IMR-90 (cell line): ENCODE measurements around the gene STAT1. TPM values are rescaled to one million over a fixed set of nuclear protein-coding genes. Genes with fewer than 3 reads are reported as not detected.

Experiments
- ATAC-seq: fragments of 200-7000 bp; cut with Tn5 transposase; 2 replicates; pipeline ENCODE4 v1.9.1; 2020; ENCODE audit warnings: low read depth, mild to moderate bottlenecking, moderate library complexity
- BruUV-seq: library from RNA; stranded (reverse); fragments of 400-500 nt; replicated peaks from 2 replicates; lab custom pipeline; 2021; lab: Mats Ljungman, UMichigan
- CTCF ChIA-PET: fragments of 300-600 bp; formaldehyde crosslinking; extraction: SDS; loops from one replicate; lab custom pipeline; 2021; ENCODE audit warnings: antibody characterized with exemption; lab: Yijun Ruan, JAX
- POLR2A ChIA-PET: fragments of 300-600 bp; sonication (Branson Sonifier 250); formaldehyde crosslinking; loops from one replicate; lab custom pipeline; 2022; ENCODE audit warnings: antibody characterized with exemption; ENCODE audit not compliant: unreplicated experiment; lab: Charles Lee
- DNase-seq: peaks from one replicate; pipeline ENCODE4 v3.0.0; 2013
- H2AFZ ChIP-seq: replicated peaks from 2 replicates; pipeline ENCODE3; 2013; ENCODE audit warnings: low read length, mild to moderate bottlenecking; ENCODE audit not compliant: poor library complexity
- H2AK5ac ChIP-seq: 2 replicates; pipeline ENCODE4 v1.6.1; 2013; ENCODE audit warnings: low read depth, low read length, inconsistent platforms
- H2AK9ac ChIP-seq: replicated peaks from 2 replicates; pipeline ENCODE3; 2013; ENCODE audit warnings: mild to moderate bottlenecking, low read depth, low read length, moderate library complexity; ENCODE audit not compliant: poor library complexity
- H2BK120ac ChIP-seq: 2 replicates; pipeline ENCODE4 v1.6.1; 2013; ENCODE audit warnings: low read depth, low read length, inconsistent platforms
- H2BK15ac ChIP-seq: 3 replicates; pipeline ENCODE4 v1.6.1; 2013; ENCODE audit warnings: low read depth, low read length, inconsistent platforms
- H2BK20ac ChIP-seq: 2 replicates; pipeline ENCODE4 v1.6.1; 2013; ENCODE audit warnings: low read depth, mild to moderate bottlenecking, inconsistent platforms, low read length, moderate library complexity
- H2BK5ac ChIP-seq: 2 replicates; pipeline ENCODE4 v1.6.1; 2013; ENCODE audit warnings: mild to moderate bottlenecking, low read depth, low read length, inconsistent platforms; ENCODE audit not compliant: poor library complexity, severe bottlenecking
- H3K14ac ChIP-seq: replicated peaks from 2 replicates; pipeline ENCODE4 v1.6.1; 2013; ENCODE audit warnings: low read depth, low read length, inconsistent platforms
- H3K18ac ChIP-seq: 2 replicates; pipeline ENCODE4 v1.6.1; 2013; ENCODE audit warnings: low read depth, low read length, control low read depth
- H3K23ac ChIP-seq: 2 replicates; pipeline ENCODE4 v1.6.1; 2013; ENCODE audit warnings: low read depth, low read length, inconsistent platforms
- H3K27ac ChIP-seq: 2 replicates; pipeline ENCODE4 v1.5.1; 2013; ENCODE audit warnings: mild to moderate bottlenecking, control low read depth, low read length; ENCODE audit not compliant: insufficient read depth
- H3K27me3 ChIP-seq: 2 replicates; pipeline ENCODE4 v1.6.1; 2013; ENCODE audit warnings: low read length; ENCODE audit not compliant: control insufficient read depth, insufficient read depth
- H3K36me3 ChIP-seq: 2 replicates; pipeline ENCODE4 v1.6.1; 2013; ENCODE audit warnings: low read length, mixed read lengths; ENCODE audit not compliant: control insufficient read depth, insufficient read depth
- H3K4ac ChIP-seq: 2 replicates; pipeline ENCODE4 v1.6.1; 2013; ENCODE audit warnings: low read depth, low read length, inconsistent platforms
- H3K4me1 ChIP-seq: 2 replicates; pipeline ENCODE4 v1.6.1; 2013; ENCODE audit warnings: low read length, mixed read lengths; ENCODE audit not compliant: control insufficient read depth, insufficient read depth
- H3K4me2 ChIP-seq: 2 replicates; pipeline ENCODE4 v1.6.1; 2013; ENCODE audit warnings: low read depth, mild to moderate bottlenecking, control low read depth, low read length, moderate library complexity
- H3K4me3 ChIP-seq: 2 replicates; pipeline ENCODE4 v1.5.1; 2013; ENCODE audit warnings: low read depth, mild to moderate bottlenecking, control low read depth, low read length, moderate library complexity; ENCODE audit not compliant: insufficient read depth
- H3K56ac ChIP-seq: 2 replicates; pipeline ENCODE4 v1.6.1; 2013; ENCODE audit warnings: low read length, inconsistent platforms; ENCODE audit not compliant: insufficient read depth; ENCODE audit errors: extremely low read depth
- H3K79me1 ChIP-seq, 2 experiments: 2 replicates each; pipeline ENCODE4 v1.6.1; 2013; ENCODE audit warnings: low read length in 2 of 2, inconsistent platforms in 1 of 2, low read depth in 1 of 2
- H3K9ac ChIP-seq: 2 replicates; pipeline ENCODE4 v1.6.1; 2013; ENCODE audit warnings: low read depth, low read length, control low read depth
- H3K9me1 ChIP-seq: 2 replicates; pipeline ENCODE4 v1.6.1; 2013; ENCODE audit warnings: low read length, inconsistent platforms; ENCODE audit not compliant: insufficient read depth
- H3K9me3 ChIP-seq: 2 replicates; pipeline ENCODE4 v1.6.1; 2013; ENCODE audit warnings: low read length; ENCODE audit not compliant: control insufficient read depth, insufficient read depth
- H4K20me1 ChIP-seq: 2 replicates; pipeline ENCODE4 v1.6.1; 2013; ENCODE audit warnings: low read length, inconsistent platforms; ENCODE audit not compliant: insufficient read depth
- H4K5ac ChIP-seq: 2 replicates; pipeline ENCODE4 v1.6.1; 2013; ENCODE audit warnings: mild to moderate bottlenecking, low read depth, low read length, control low read depth
- H4K8ac ChIP-seq, 2 experiments: 2 replicates each; pipeline ENCODE4 v1.6.1; 2013; ENCODE audit warnings: low read depth in 2 of 2, low read length in 2 of 2, control low read depth in 1 of 2, inconsistent platforms in 1 of 2
- H4K91ac ChIP-seq: 2 replicates; pipeline ENCODE4 v1.6.1; 2013; ENCODE audit warnings: low read depth, low read length, inconsistent platforms; ENCODE audit not compliant: insufficient read depth
- BHLHE40 ChIP-seq: fragments of 150-350 bp; IDR thresholded peaks from 2 replicates; pipeline ENCODE4 v1.6.1; 2016; ENCODE audit warnings: mild to moderate bottlenecking, low read depth, low read length
- CEBPB ChIP-seq: IDR thresholded peaks from 2 replicates; pipeline ENCODE4 v1.6.1; 2012; ENCODE audit warnings: low read depth, low read length, improper control_type of control experiment
- CHD1 ChIP-seq: IDR thresholded peaks from 2 replicates; pipeline ENCODE4 v1.6.1; 2012; ENCODE audit warnings: low read depth, low read length, improper control_type of control experiment
- CTCF ChIP-seq: conservative IDR thresholded peaks from 2 replicates; pipeline ENCODE4 v1.5.1; 2012; ENCODE audit warnings: mild to moderate bottlenecking, low read depth, low read length, improper control_type of control experiment
- ELK1 ChIP-seq: fragments of 150-350 bp; IDR thresholded peaks from 2 replicates; pipeline ENCODE4 v1.6.1; 2016; ENCODE audit warnings: low read depth, mild to moderate bottlenecking, low read length, moderate library complexity, borderline replicate concordance
- FOS ChIP-seq: fragments of 150-350 bp; IDR thresholded peaks from 2 replicates; pipeline ENCODE4 v1.6.1; 2016; ENCODE audit warnings: low read depth, low read length
- MAFK ChIP-seq: IDR thresholded peaks from 2 replicates; pipeline ENCODE4 v1.6.1; 2012; ENCODE audit warnings: low read depth, low read length, improper control_type of control experiment
- MAZ ChIP-seq: IDR thresholded peaks from 2 replicates; pipeline ENCODE4 v1.6.1; 2012; ENCODE audit warnings: low read depth, mild to moderate bottlenecking, low read length, improper control_type of control experiment, moderate library complexity, borderline replicate concordance
- MXI1 ChIP-seq: IDR thresholded peaks from 2 replicates; pipeline ENCODE4 v1.6.1; 2012; ENCODE audit warnings: low read depth, mild to moderate bottlenecking, low read length, moderate library complexity, borderline replicate concordance
- NFE2L2 ChIP-seq: fragments of 150-350 bp; IDR thresholded peaks from 2 replicates; pipeline ENCODE4 v1.6.1; 2016; ENCODE audit warnings: low read depth, mild to moderate bottlenecking, low read length
- POLR2A ChIP-seq: IDR thresholded peaks from 2 replicates; pipeline ENCODE4 v1.6.1; 2012; ENCODE audit warnings: mild to moderate bottlenecking, low read depth, low read length
- RAD21 ChIP-seq: IDR thresholded peaks from 2 replicates; pipeline ENCODE4 v1.6.1; 2012; ENCODE audit warnings: low read length, improper control_type of control experiment
- RCOR1 ChIP-seq: IDR thresholded peaks from 2 replicates; pipeline ENCODE4 v1.6.1; 2012; ENCODE audit warnings: mild to moderate bottlenecking, low read length, improper control_type of control experiment; ENCODE audit not compliant: insufficient replicate concordance
- RFX5 ChIP-seq: IDR thresholded peaks from 2 replicates; pipeline ENCODE4 v1.8.0; 2012; ENCODE audit warnings: low read depth, mild to moderate bottlenecking, low read length, moderate library complexity
- SMC3 ChIP-seq: fragments of 150-350 bp; IDR thresholded peaks from 2 replicates; pipeline ENCODE4 v1.6.1; 2016; ENCODE audit warnings: low read depth, mild to moderate bottlenecking, antibody characterized with exemption, low read length, moderate library complexity
- USF2 ChIP-seq: fragments of 150-350 bp; IDR thresholded peaks from 2 replicates; pipeline ENCODE4 v1.6.1; 2017; ENCODE audit warnings: mild to moderate bottlenecking, antibody characterized with exemption, low read length, low read depth
- WGBS, 2 experiments: methylation state at CpG; one replicate each; pipeline versions ENCODE4 v1.1.5 to v1.1.7; 2013; ENCODE audit warnings: missing lambda C conversion rate in 2 of 2; ENCODE audit not compliant: insufficient read length in 1 of 2; ENCODE audit errors: extremely low coverage in 2 of 2; 5-methylcytosine and 5-hydroxymethylcytosine counted together
- dilution Hi-C: fragments of 300-500 bp; cut with HindIII; formaldehyde crosslinking; loops from one replicate; pipeline ENCODE4 v1.14.3; 2018; ENCODE audit warnings: low sequenced_read_pairs; ENCODE audit not compliant: unreplicated experiment
- in situ Hi-C: fragments of 300-500 bp; cut with MboI; formaldehyde crosslinking; loops from 3 replicates; pipeline ENCODE4 v1.14.3; 2019; ENCODE audit warnings: low sequenced_read_pairs, inconsistent platforms, mixed read lengths
- intact Hi-C: fragments of 100-400 bp; cut with micrococcal nuclease; formaldehyde crosslinking; loops from 2 replicates; pipeline ENCODE4 v1.10.0; 2022
- polyA plus RNA-seq, 3 experiments: library from polyadenylated mRNA; depleted of rRNA; stranded (reverse); fragments of >200 nt; gene quantifications; 2 replicates each; pipeline ENCODE4 v1.2.3, GENCODE V29; 2012; ENCODE audit warnings: low replicate concordance in 1 of 3
- total RNA-seq: library from RNA; depleted of rRNA; stranded (reverse); fragments of >200 nt; gene quantifications from 2 replicates; pipeline ENCODE4 v1.2.3, GENCODE V29; 2012

Gene STAT1
- total and polyA plus RNA-seq, 2 of the 4 experiments (the other 2 are of a cell fraction): 43.2 to 67.9 TPM

- no peak overlapping the region for H2AK5ac ChIP-seq
- intact Hi-C loops (no loop called here), dilution Hi-C loops (no loop called here), in situ Hi-C loops (no loop called here)
- no peak overlapping the region for H3K14ac ChIP-seq
- peaks cover 21 to 53% of the 10 kb centered on the region in 2 experiments for H3K79me1 ChIP-seq
- no peak overlapping the region for H3K27ac ChIP-seq
- no peak overlapping the region for H3K18ac ChIP-seq
- no peak for TF ChIP-seq CTCF
- TF ChIP-seq RCOR1: no peak
- TF ChIP-seq MXI1: no peak
- no peak for TF ChIP-seq USF2
- no peak for TF ChIP-seq BHLHE40
- TF ChIP-seq MAFK: no peak
- no peak for TF ChIP-seq FOS
- TF ChIP-seq NFE2L2: no peak
- no peak for TF ChIP-seq CEBPB
- no peak for TF ChIP-seq CHD1
- TF ChIP-seq ELK1: no peak
- TF ChIP-seq MAZ: no peak
- TF ChIP-seq POLR2A: no peak
- no peak for TF ChIP-seq SMC3
- TF ChIP-seq RAD21: no peak
- TF ChIP-seq RFX5: no peak
- peaks cover 41% of the 10 kb centered on the region for H3K36me3 ChIP-seq
- BruUV-seq: no TSS peak
- no peak overlapping the region for H3K4ac ChIP-seq
- CTCF ChIA-PET: interaction anchor here (0.7 kb wide), 1 partner anchor 368 kb away, joined by 4 read pairs; no protein-coding TSS in a partner anchor
- no peak overlapping the region for H2BK5ac ChIP-seq
- no peaks in the 10 kb centered on the region for H3K27me3 ChIP-seq
- H3K4me2 ChIP-seq: no peak overlapping the region
- no peak overlapping the region for H3K9ac ChIP-seq
- no peak overlapping the region for H2BK120ac ChIP-seq
- H3K4me1 ChIP-seq: peaks cover 3% of the 10 kb centered on the region
- H4K5ac ChIP-seq: no peak overlapping the region
- H3K4me3 ChIP-seq: no peak overlapping the region
- H3K9me1 ChIP-seq: peaks cover 15% of the 10 kb centered on the region
- no peak overlapping the region for H3K23ac ChIP-seq
- WGBS, 2 experiments: no CpG with 5 or more reads among the region's 3 CpGs
- no peak overlapping the region for H4K8ac ChIP-seq
- no peak overlapping the region for H4K91ac ChIP-seq
- DNase-seq: no peak
- no peak for ATAC-seq
- no peak overlapping the region for H2BK15ac ChIP-seq
- no peak overlapping the region for H2AFZ ChIP-seq
- no peaks in the 10 kb centered on the region for H3K9me3 ChIP-seq
- POLR2A ChIA-PET: no interaction called here
- no peak overlapping the region for H3K56ac ChIP-seq
- H4K20me1 ChIP-seq: peaks cover 6% of the 10 kb centered on the region; the same call in 1 of the 2 replicates
- no peak overlapping the region for H2BK20ac ChIP-seq
- H2AK9ac ChIP-seq: no peak overlapping the region
These were observed 7.7 kb downstream of the STAT1 start for GRCh38 chr2:191006297-191006696.
